GM12864 (cell line): Measurements from ENCODE around the gene SACS.
A peak's percentile ranks its signal among the peaks of the same experiment; 100 is the strongest.

Experiments used
- DNase-seq: peaks from one replicate; pipeline ENCODE4 v3.0.0-alpha.2; 2011; ENCODE audit warnings: low read depth
- H3K4me3 ChIP-seq: 2 replicates; pipeline ENCODE4 v1.5.1; 2011; ENCODE audit warnings: mild to moderate bottlenecking, low read depth, low read length, control low read depth
- CTCF ChIP-seq: IDR thresholded peaks from 2 replicates; pipeline ENCODE4 v1.5.1; 2011; ENCODE audit warnings: low read depth, mild to moderate bottlenecking, moderate library complexity, low read length, control low read depth, inconsistent platforms; ENCODE audit errors: missing control alignments

Gene SACS

GRCh38 chr13:23381866-23382265 lies 51.6 kb downstream of the SACS start:
- H3K4me3 ChIP-seq: no peak overlapping the region
- DNase-seq: no peak
- no peak for TF ChIP-seq CTCF

GRCh38 chr13:23380534-23380933 lies 53.0 kb downstream of the SACS start:
- H3K4me3 ChIP-seq: no peak overlapping the region
- no peak for DNase-seq
- no peak for TF ChIP-seq CTCF

GRCh38 chr13:23377983-23378632 lies 55.4 kb downstream of the SACS start:
- no peak for TF ChIP-seq CTCF
- DNase-seq: peak; percentile 79
- H3K4me3 ChIP-seq: no peak overlapping the region

GRCh38 chr13:23377579-23377978 lies 55.9 kb downstream of the SACS start:
- no peak for TF ChIP-seq CTCF
- DNase-seq: no peak
- no peak overlapping the region for H3K4me3 ChIP-seq

GRCh38 chr13:23375001-23375971 lies 58.2 kb downstream of the SACS start:
- peak; percentile 76 for DNase-seq
- TF ChIP-seq CTCF: peak; percentile 21
- peak overlapping the region; percentile 93 for H3K4me3 ChIP-seq

GRCh38 chr13:23372264-23372906 lies 61.1 kb downstream of the SACS start:
- no peak for TF ChIP-seq CTCF
- DNase-seq: no peak
- H3K4me3 ChIP-seq: peak overlapping the region; percentile 5; the same call in 1 of the 2 replicates
